Measurements from ENCODE around the gene MCTP1.

The MCTP1 gene

GRCh38 chr5:94658272-94658671, 626.6 kb downstream of the MCTP1 start:
- no peak for DNase-seq (ENCODE audit: low spot score)

Small RNAs within 50 kb of the gene (small RNA-seq; reads per million reads assigned to genes)
- gene RF02271, result 0 reads per million in 2 experiments
